ENCODE results near the gene MAGEC3.

GRCh38 chrX:141879616-141880015 lies 41.5 kb downstream of the MAGEC3 start:
- no peak for TF ChIP-seq CTCF (IDR thresholded peaks at IDR 0.05; ENCODE audit: insufficient read depth, low read depth, low read length)
- no peak for TF ChIP-seq EZH2 (IDR thresholded peaks at IDR 0.05; ENCODE audit: insufficient read depth, low read length)

Measured in astrocyte (in vitro differentiated cells and primary cell).